ENCODE measurements around the gene MED26.

DNA sequence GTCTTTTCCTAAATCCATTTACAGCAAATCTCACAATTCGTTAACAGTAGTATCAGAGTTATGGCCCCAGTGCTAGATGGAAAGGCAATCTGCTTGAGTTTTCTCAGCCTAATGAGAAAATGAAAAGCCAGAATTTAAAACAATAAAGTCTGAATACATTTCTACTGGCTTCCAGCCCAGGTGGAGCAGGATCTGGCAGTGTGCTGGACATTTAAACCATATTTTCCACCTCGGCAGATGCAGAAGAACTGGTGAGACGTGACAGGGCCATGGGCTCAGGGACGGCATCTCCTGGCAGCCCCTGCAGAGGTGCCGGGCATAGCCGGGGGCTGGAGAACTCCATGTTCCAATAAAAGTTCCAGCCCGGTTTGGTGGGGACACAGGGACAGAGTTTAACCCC is 24.9 kb upstream of the MED26 start:
- TF ChIP-seq KDM1A (IDR thresholded peaks at IDR 0.05; ENCODE audit: borderline replicate concordance) (no peak), EP300 (IDR thresholded peaks at IDR 0.05; ENCODE audit: borderline replicate concordance in 1 of 2, control insufficient read depth in 1 of 2, low read depth in 2 of 2, low read length in 2 of 2) (no peak)

All from GM12878 (cell line).